Measurements from ENCODE around the gene POLL. TPM values are rescaled to one million over a fixed set of nuclear protein-coding genes. Genes with fewer than 3 reads are reported as not detected.

The POLL gene
- total RNA-seq, 1 donor from 2014 or later = 30.4 TPM

- Histone ChIP-seq H3K4me3 (no peak overlapping the region), H3K27ac (no peak overlapping the region), H3K36me3 (peaks cover 38% of the 10 kb centered on the region), H3K4me1 (no peaks in the 10 kb centered on the region), H3K27me3 (no peaks in the 10 kb centered on the region), H3K9me3 (no peaks in the 10 kb centered on the region)
- no peak for TF ChIP-seq CTCF (IDR thresholded peaks at IDR 0.05)
- DNase-seq (no peak), ATAC-seq (no peak)
- intact Hi-C loops (cut with DNase I) = no loop called here
Observed at GRCh38 chr10:101617824-101618568, 29.9 kb upstream of the POLL start.

- DNase-seq (no peak), ATAC-seq (no peak)
- intact Hi-C loops (cut with DNase I) = no loop called here
- Histone ChIP-seq H3K4me3 (no peak overlapping the region), H3K27ac (no peak overlapping the region), H3K4me1 (no peaks in the 10 kb centered on the region), H3K36me3 (peaks cover 40% of the 10 kb centered on the region), H3K27me3 (no peaks in the 10 kb centered on the region), H3K9me3 (no peaks in the 10 kb centered on the region)
- TF ChIP-seq CTCF (IDR thresholded peaks at IDR 0.05) = no peak
Observed at GRCh38 chr10:101617102-101617823, 29.2 kb upstream of the POLL start.

- Histone ChIP-seq H3K9me3 (no peaks in the 10 kb centered on the region), H3K27me3 (no peaks in the 10 kb centered on the region), H3K4me3 (no peak overlapping the region), H3K4me1 (no peaks in the 10 kb centered on the region), H3K27ac (no peak overlapping the region), H3K36me3 (peaks cover 40% of the 10 kb centered on the region)
- DNase-seq (no peak), ATAC-seq (no peak)
- intact Hi-C loops (cut with DNase I) = no loop called here
- no peak for TF ChIP-seq CTCF (IDR thresholded peaks at IDR 0.05)
Observed at GRCh38 chr10:101616415-101617101, 28.5 kb upstream of the POLL start.

GRCh38 chr10:101615525-101616116 is 27.6 kb upstream of the POLL start:
- Histone ChIP-seq H3K36me3 (peaks cover 41% of the 10 kb centered on the region), H3K9me3 (no peaks in the 10 kb centered on the region), H3K27ac (no peak overlapping the region), H3K27me3 (no peaks in the 10 kb centered on the region), H3K4me1 (no peaks in the 10 kb centered on the region), H3K4me3 (no peak overlapping the region)
- no peak for ATAC-seq
- TF ChIP-seq CTCF (IDR thresholded peaks at IDR 0.05) = no peak
- intact Hi-C loops (cut with DNase I) = no loop called here
- no peak for DNase-seq

GRCh38 chr10:101614663-101615524 is 26.8 kb upstream of the POLL start:
- no peak for TF ChIP-seq CTCF (IDR thresholded peaks at IDR 0.05)
- no peaks in the 10 kb centered on the region for H3K27me3 ChIP-seq
- H3K4me1 ChIP-seq = no peaks in the 10 kb centered on the region
- intact Hi-C loops (cut with DNase I) = no loop called here
- DNase-seq (no peak), ATAC-seq (no peak)
- H3K36me3 ChIP-seq = peaks cover 48% of the 10 kb centered on the region
- H3K9me3 ChIP-seq = no peaks in the 10 kb centered on the region
- H3K27ac ChIP-seq = no peak overlapping the region
- no peak overlapping the region for H3K4me3 ChIP-seq
